Measurements from ENCODE around the gene GJB6. TPM values are rescaled to one million over a fixed set of nuclear protein-coding genes. Genes with fewer than 3 reads are reported as not detected.

GJB6 gene
- total RNA-seq, 4 donors from 2014 or later = 0.54 to 4.3 (median 1.7) TPM

GRCh38 chr13:20271441-20271840 lies 39.3 kb upstream of the GJB6 start:
- H3K27ac ChIP-seq = peak overlapping the region in 1 of 3 donors; percentile 55
- intact Hi-C loops (cut with DNase I) = no loop called here
- DNase-seq = no peak
- H3K4me3 ChIP-seq (replicated peaks in 1 of 3) = no peak overlapping the region
- TF ChIP-seq POLR2A (IDR thresholded peaks at IDR 0.05) = no peak
- no peak for TF ChIP-seq CTCF (IDR thresholded peaks at IDR 0.05)
- peaks cover 8 to 22% of the 10 kb centered on the region in 2 donors for H3K4me1 ChIP-seq
- H3K27me3 ChIP-seq = no peaks in the 10 kb centered on the region
- H3K9me3 ChIP-seq = no peaks in the 10 kb centered on the region
- no peaks in the 10 kb centered on the region for H3K36me3 ChIP-seq
- 62 to 95% methylated on average over 4 of the region's 4 CpGs for WGBS, 2 donors

- intact Hi-C loops (cut with DNase I) = no loop called here
- no peaks in the 10 kb centered on the region for H3K36me3 ChIP-seq
These were observed 38.2 kb upstream of the GJB6 start for GRCh38 chr13:20270163-20270865.

GRCh38 chr13:20264271-20265018 lies 32.3 kb upstream of the GJB6 start:
- no peaks in the 10 kb centered on the region for H3K36me3 ChIP-seq

More at GRCh38 chr13:20270163-20270865, 38.2 kb upstream of the GJB6 start:
- H3K9me3 ChIP-seq = no peaks in the 10 kb centered on the region
- H3K27me3 ChIP-seq = no peaks in the 10 kb centered on the region
- DNase-seq = peak; percentile 60 to 61
- TF ChIP-seq POLR2A (IDR thresholded peaks at IDR 0.05) (no peak), CTCF (IDR thresholded peaks at IDR 0.05) (no peak)
- 21 to 31% methylated on average over 9 of the region's 9 CpGs for WGBS, 2 donors
- peak overlapping the region; percentile 5 to 70 (median 55) for H3K27ac ChIP-seq
- H3K4me3 ChIP-seq (replicated peaks in 1 of 3) = no peak overlapping the region
- peaks cover 8 to 22% of the 10 kb centered on the region in 2 donors for H3K4me1 ChIP-seq

GRCh38 chr13:20263393-20264044 lies 31.4 kb upstream of the GJB6 start:
- no peaks in the 10 kb centered on the region for H3K27me3 ChIP-seq
- DNase-seq = no peak
- no peak overlapping the region for H3K4me3 ChIP-seq (replicated peaks in 1 of 3)
- no peaks in the 10 kb centered on the region for H3K9me3 ChIP-seq
- no peak overlapping the region for H3K27ac ChIP-seq
- WGBS, 2 donors = 95 to 96% methylated on average over 8 of the region's 8 CpGs
- TF ChIP-seq CTCF (IDR thresholded peaks at IDR 0.05) = no peak
- TF ChIP-seq POLR2A (IDR thresholded peaks at IDR 0.05) = no peak
- no peaks in the 10 kb centered on the region for H3K36me3 ChIP-seq
- intact Hi-C loops (cut with DNase I) = no loop called here
- H3K4me1 ChIP-seq = no peaks in the 10 kb centered on the region

More at GRCh38 chr13:20264271-20265018, 32.3 kb upstream of the GJB6 start:
- Histone ChIP-seq H3K27ac (no peak overlapping the region), H3K4me1 (peaks cover 0 to 6% of the 10 kb centered on the region in 2 donors), H3K27me3 (no peaks in the 10 kb centered on the region), H3K4me3 (replicated peaks in 1 of 3) (no peak overlapping the region), H3K9me3 (no peaks in the 10 kb centered on the region)
- intact Hi-C loops (cut with DNase I) = no loop called here
- TF ChIP-seq CTCF (IDR thresholded peaks at IDR 0.05) (no peak), POLR2A (IDR thresholded peaks at IDR 0.05) (no peak)
- DNase-seq = no peak
- 80 to 88% methylated on average over 9 of the region's 9 CpGs for WGBS, 2 donors
